Adipose tissue (tissue), 3 donors: ENCODE data around the gene NRCAM. TPM values are rescaled to one million over a fixed set of nuclear protein-coding genes. Genes with fewer than 3 reads are reported as not detected.

ENCODE experiments used
- H3K27ac ChIP-seq: one replicate; pipeline ENCODE4 v1.5.1; 2013; ENCODE audit warnings: low read depth, low read length
- WGBS, 3 donors: extraction: QIAGEN DNeasy Blood & Tissue Kit; methylation state at CpG; one replicate each; pipeline ENCODE4 v1.1.7; 2013; 5-methylcytosine and 5-hydroxymethylcytosine counted together
- polyA plus RNA-seq, 3 donors: library from polyadenylated mRNA; stranded (reverse); fragments of 200-250 nt; gene quantifications; one replicate each; pipeline ENCODE4 v1.2.3, GENCODE V29; 2013
- donor health status: healthy with polysubstance abuse.
- donor health status: Bipolar disorder and iron deficiency.
- donor health status: healthy.

NRCAM gene
- polyA plus RNA-seq, 3 donors = 2.5 to 10.0 (median 2.6) TPM

- WGBS, 3 donors = 80 to 88% (median 84%) methylated on average over 4 of the region's 4 CpGs
- no peak overlapping the region for H3K27ac ChIP-seq
Measured at GRCh38 chr7:108248821-108249220, 207.4 kb downstream of the NRCAM start.

DNA sequence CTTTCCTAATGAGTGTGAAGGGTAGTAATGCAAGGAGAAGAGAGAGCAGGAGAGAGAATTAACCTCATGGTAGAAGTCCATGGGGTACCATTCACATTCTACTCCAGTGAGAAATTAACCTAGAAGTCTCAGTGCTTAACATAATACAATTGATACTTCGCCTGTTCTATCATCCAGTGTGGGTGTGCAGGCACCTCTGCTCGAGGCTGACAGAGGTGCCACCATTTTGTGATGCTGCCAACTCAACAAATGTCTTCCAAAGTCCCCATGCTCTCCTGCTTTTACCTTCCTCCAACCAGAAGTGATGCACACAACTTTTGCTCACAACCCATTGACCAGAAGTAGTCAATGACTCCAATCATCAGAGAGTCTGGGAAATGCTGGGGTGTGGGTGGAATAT, 207.8 kb downstream of the NRCAM start:
- no peak overlapping the region for H3K27ac ChIP-seq
- WGBS, 3 donors = 70 to 81% (median 72%) methylated on average over 2 of the region's 2 CpGs

DNA sequence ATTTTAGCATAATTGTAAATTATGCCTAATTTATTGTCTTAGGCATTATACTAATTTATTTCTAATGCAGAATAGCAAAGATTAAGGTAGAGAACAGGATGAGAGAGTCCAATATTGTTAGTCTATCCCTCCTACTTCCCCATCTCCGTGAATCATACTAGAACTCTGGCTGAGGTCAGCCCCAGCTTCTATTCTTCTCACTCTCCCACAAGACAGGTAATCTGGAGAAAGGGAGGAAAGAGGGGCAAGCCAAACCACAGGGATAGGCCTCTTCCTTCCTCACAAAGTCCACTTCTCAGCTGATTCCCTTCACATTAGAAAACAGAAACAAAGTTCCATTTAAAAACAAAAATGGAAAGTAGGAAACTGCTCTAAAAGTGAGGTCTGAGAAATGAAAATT, 208.6 kb downstream of the NRCAM start:
- no peak overlapping the region for H3K27ac ChIP-seq
- WGBS, 3 donors = 44 to 90% (median 45%) methylated on average over 1 of the region's 1 CpG

DNA sequence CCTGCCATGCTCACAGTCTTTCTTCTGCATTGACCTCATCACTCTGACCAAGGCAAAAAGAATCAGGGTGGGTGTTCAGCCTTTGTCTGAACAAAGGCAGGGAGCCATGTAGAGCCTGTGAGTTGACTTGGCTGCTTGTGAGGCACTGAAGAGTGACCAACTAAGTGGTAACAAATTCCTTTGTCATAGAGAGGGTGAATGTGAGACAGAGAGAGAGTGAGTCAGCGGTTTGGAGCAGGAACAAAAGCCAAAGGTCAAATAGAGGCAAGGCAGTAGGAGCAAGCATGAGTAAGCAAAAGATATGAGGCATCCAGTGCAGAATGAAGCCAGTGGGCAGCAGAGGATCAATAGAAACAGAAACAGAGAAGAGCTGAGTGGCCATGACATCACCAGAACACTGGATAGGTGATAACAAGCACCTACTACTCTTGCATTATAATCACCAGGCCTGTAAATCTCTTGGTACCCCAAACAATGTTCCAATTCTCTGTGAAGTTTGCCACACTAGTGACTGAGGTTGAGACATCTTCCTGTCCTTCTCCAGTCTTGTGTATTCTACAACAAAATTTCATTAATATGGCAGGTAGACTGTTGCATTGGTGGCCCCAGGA, 209.9 kb downstream of the NRCAM start:
- H3K27ac ChIP-seq = no peak overlapping the region
- 42 to 64% (median 61%) methylated on average over 1 of the region's 1 CpG for WGBS, 3 donors

- H3K27ac ChIP-seq = no peak overlapping the region
- WGBS, 3 donors = 43 to 71% (median 57%) methylated on average over 2 of the region's 2 CpGs
Measured at GRCh38 chr7:108245523-108246226, 210.6 kb downstream of the NRCAM start.

- H3K27ac ChIP-seq = no peak overlapping the region
- WGBS, 3 donors = 92 to 99% (median 92%) methylated on average over 3 of the region's 3 CpGs
Measured at GRCh38 chr7:108244110-108244509, 212.1 kb downstream of the NRCAM start.

DNA sequence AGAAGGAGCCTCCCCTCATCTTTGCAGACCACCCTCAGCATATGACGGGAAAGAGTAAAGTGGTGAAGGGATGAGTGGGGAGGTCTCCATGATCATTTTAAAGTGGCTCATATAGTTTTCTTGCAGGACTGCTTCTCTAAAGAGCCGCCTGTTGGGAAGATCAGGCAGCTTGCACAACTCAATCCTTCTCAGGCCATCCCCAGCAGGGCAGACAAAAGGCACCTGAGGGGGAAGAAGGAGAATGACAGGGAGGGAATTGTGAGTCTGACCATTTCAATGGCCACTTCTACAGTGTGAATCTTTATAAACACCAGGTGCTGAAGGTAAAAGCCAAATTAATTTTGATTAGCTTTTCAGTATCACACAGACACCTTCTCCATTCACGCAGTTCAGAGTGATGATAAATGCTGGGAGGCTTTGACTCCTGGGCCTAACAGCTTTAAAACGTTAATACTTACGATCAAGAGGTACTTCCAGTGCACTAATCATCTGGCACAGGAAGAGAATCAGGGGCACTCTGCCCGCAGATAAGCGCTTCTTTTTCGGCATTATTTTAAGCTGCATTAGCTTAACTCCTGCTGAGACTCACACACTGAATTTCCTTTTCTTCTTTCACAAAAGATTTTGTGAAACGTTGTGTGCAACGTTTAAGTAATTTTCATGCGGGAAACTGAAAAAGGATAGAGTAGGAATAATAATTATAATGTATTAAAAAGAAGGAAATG, 216.6 kb downstream of the NRCAM start:
- 63 to 67% (median 66%) methylated on average over 11 of the region's 11 CpGs for WGBS, 3 donors
- H3K27ac ChIP-seq = no peak overlapping the region

GRCh38 chr7:108236681-108237415, 219.4 kb downstream of the NRCAM start:
- H3K27ac ChIP-seq = no peak overlapping the region
- WGBS, 3 donors = 43 to 74% (median 70%) methylated on average over 2 of the region's 2 CpGs

GRCh38 chr7:108235451-108236061, 220.7 kb downstream of the NRCAM start:
- 45 to 81% (median 74%) methylated on average over 4 of the region's 4 CpGs for WGBS, 3 donors
- H3K27ac ChIP-seq = no peak overlapping the region

GRCh38 chr7:108234971-108235450, 221.2 kb downstream of the NRCAM start:
- H3K27ac ChIP-seq = no peak overlapping the region

- H3K27ac ChIP-seq = no peak overlapping the region
- WGBS, 3 donors = 66 to 79% (median 71%) methylated on average over 2 of the region's 2 CpGs
Measured at GRCh38 chr7:108234281-108234680, 222.0 kb downstream of the NRCAM start.

DNA sequence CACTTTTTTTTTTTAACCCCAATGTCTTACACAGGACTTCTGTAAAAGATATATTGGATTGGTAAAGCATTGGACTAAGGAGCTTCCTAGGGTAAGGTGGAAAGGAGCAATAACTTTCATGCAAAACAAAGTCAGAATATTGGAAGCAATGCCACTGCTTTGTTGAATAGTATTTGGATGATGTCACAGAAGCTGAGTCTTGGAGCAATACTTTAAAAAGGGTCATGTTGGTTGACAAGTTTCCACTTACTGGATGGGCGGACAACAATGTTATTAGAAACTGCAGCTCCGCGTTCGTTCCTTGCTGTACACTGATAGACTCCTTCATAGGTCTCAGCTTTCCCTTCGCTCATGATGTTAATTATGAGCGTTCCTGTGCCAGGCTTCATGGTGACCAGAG, 224.2 kb downstream of the NRCAM start:
- WGBS, 3 donors = 85 to 89% (median 86%) methylated on average over 6 of the region's 6 CpGs
- H3K27ac ChIP-seq = no peak overlapping the region

GRCh38 chr7:108231221-108231620, 225.0 kb downstream of the NRCAM start:
- no peak overlapping the region for H3K27ac ChIP-seq
- 93 to 97% (median 93%) methylated on average over 2 of the region's 2 CpGs for WGBS, 3 donors

- 68 to 79% (median 74%) methylated on average over 3 of the region's 3 CpGs for WGBS, 3 donors
- no peak overlapping the region for H3K27ac ChIP-seq
Measured at GRCh38 chr7:108227366-108227765, 228.9 kb downstream of the NRCAM start.

DNA sequence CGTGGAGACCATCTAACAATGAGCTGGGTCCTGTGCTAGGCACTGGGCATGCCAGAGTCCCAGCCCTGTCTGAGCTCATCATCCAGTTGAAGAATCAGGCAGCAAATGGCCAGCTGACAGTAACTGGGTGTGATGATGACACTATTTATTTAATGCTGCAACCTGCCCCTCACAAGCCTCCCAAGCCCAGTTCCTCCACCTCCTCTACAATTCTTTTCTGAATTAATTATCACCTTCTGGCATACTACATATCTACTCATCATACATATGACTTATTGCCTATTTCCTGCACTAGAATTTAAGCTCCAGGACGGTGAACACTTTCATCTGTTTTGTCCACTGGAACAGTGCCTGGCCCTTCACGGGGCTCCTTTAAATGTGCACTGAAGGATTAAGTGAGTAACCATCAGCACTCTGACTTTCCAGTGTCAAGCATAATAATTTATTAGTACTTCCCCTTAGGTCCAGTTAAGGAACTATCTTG, 229.4 kb downstream of the NRCAM start:
- H3K27ac ChIP-seq = no peak overlapping the region
- WGBS, 3 donors = 45 to 75% (median 52%) methylated on average over 3 of the region's 3 CpGs

DNA sequence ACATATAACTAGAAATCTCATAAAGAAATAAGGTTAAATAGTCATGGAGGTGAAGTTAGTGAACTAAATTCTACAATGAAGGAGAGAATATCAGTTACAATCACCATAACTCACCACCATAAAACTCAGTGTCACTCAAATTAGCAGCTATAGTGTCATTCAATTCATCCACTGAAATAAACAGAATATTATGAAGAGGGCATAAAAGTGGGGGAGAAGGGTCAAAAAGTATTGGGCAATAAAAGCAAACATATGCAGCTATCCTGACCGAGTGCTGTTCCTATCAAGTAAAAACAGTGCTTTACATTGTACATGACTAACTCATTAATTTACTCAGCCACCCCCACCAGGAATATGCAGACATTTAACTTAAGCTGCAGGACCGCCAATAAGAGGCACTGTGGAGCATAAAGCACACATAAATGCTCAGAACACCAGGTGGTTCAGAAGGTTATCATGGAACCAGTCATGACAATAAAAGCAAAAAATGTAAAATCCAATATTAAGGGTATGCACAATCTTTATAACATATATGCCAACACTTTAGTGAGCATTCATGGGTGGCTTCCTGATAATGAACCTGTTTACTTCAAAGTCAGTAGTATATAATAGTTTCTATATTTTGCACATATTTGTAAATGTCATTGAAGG, 230.6 kb downstream of the NRCAM start:
- 77 to 82% (median 81%) methylated on average over 2 of the region's 2 CpGs for WGBS, 3 donors
- no peak overlapping the region for H3K27ac ChIP-seq

DNA sequence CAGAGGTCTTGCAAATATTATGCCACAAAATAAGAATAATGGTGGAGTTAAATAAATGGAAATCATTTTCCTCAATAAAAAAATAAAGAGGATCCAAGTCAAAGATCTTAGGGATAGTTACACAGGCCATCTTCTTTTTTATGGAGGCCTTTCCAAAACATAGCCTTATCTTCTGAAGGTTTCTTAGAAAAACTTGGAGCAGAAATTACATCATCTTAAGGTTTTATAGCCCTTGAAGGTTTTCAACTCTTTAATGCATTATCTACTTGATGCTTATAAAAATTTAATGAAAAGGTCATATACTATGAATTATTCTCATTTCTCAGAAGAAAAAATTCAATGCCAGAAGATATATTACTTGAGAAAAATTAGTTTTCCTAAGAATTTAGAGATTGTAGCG, 231.8 kb downstream of the NRCAM start:
- no peak overlapping the region for H3K27ac ChIP-seq
- WGBS, 3 donors = 94 to 100% (median 95%) methylated on average over 1 of the region's 1 CpG
